ENCODE results near the gene AUTS2. TPM values are rescaled to one million over a fixed set of nuclear protein-coding genes. Genes with fewer than 3 reads are reported as not detected.

AUTS2 gene
- polyA plus RNA-seq, 5 donors, result 85.0 to 114 (median 97.6) TPM

DNA sequence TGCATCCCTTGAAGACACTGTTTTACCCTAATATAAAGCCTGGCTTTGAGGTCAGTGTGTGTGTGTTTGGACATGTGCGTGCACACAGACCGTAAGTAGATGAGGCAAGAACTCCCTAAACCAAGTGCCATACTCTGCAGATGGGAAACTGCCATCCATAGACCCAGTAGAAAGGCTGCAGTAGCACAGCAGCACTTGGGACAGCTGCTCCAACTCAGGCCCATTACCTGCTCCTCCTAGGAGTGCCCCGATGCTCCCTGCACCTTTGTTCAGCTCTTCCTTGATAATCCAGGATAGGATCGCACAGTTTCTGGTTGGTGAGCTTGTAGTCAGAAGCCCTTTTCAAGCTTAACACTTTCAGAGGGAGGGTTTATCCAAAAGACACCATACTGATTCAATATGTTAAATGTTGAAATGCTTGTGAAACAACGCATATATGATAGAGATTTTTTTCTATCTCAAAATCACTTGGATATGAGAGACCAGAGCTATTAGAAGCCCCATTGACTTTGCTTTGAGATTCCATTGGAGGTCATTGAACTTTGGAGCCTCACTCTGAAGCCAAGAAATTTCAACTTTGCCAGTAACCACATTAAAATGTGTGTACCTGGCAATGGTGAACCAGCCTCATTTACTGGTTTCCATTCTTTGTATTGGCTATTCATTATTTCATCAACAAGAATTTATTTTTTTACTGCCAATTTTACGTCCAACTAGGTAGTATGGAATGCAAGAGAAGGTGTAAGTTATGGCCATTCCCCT lies 776.7 kb downstream of the AUTS2 start:
- DNase-seq, result no peak

DNA sequence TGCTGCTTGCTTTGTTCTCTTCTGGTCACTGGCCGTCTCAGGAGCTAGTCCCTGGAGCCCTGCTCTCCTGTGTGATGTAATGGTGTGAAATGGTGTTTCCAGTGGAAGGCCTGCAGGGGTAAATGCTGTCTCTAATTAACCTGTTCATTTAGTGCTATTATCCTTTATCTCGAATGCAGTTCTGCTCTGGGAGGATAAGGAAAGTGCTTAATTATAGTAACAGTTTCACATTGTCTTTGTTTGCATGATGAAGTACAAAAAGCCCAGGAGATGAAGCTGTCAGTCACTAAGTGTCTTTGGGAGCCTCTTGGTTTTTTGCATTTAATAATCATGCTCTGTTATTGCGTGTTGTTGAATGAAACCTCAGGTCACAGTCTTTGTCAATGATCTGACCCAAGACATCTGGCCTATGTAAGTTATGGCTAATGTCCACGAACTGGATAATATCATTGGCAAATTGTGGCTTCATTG lies 778.3 kb downstream of the AUTS2 start:
- DNase-seq, result no peak

DNA sequence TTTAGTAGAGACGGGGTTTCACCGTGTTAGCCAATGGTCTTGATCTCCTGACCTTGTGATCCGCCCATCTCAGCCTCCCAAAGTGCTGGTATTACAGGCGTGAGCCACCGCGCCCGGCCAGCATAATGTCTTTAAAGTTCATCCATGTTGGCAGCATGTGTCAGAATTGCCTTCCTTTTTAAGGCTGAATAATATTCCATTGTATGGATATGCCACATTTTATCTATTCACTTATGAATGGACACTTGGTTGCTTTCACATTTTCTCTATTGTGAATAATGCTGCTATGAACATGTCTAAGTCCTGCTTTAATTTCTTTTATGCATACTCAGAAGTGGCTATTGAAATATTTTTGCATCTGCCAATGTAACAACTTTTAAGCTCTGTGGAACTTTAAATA lies 779.7 kb downstream of the AUTS2 start:
- no peak for DNase-seq

DNA sequence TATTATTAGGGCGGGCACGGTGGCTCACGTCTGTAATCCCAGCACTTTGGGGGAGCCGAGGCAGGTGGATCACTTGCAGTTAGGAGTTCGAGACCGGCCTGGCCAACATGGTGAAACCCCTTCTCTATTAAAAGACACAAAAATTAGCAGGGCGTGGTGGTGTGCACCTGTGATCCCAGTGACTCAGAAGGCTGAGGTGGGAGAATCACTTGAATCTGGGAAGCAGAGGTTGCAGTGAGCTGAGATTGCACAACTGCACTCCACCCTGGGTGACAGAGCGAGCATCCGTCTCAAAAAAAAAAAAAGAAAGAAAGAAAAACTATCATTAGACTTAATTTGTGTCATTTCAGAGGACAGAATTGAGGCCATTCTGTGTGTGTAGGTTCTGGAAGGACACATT lies 780.9 kb downstream of the AUTS2 start:
- no peak for DNase-seq

DNA sequence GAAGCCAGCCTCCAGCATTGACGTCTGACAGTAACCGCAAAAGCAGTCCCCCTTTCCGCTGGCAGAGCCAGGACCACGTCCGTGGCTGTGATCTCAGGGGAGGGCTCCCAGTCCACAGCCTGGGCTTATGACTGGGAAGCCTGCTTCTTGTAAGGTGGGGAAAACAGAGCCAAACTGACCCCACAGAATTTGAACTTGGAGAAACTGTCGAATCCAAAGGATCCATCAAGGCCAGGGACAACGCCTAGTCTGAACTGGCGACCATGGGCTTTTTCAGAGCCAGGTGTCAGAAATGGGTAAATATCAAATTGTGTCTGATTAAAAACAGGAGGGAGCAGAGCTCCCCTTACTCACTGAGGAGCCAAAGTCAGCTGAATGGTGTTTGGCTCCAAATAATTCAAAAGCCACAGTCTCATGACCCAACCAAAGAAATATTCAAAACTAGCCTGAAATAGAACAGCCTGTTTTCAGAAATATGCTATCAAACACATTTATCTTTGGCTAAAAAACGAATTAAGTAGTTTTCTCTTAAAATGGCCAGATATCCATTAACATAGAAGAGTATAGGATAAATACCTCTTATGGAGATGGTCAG lies 782.2 kb downstream of the AUTS2 start:
- no peak for DNase-seq

DNA sequence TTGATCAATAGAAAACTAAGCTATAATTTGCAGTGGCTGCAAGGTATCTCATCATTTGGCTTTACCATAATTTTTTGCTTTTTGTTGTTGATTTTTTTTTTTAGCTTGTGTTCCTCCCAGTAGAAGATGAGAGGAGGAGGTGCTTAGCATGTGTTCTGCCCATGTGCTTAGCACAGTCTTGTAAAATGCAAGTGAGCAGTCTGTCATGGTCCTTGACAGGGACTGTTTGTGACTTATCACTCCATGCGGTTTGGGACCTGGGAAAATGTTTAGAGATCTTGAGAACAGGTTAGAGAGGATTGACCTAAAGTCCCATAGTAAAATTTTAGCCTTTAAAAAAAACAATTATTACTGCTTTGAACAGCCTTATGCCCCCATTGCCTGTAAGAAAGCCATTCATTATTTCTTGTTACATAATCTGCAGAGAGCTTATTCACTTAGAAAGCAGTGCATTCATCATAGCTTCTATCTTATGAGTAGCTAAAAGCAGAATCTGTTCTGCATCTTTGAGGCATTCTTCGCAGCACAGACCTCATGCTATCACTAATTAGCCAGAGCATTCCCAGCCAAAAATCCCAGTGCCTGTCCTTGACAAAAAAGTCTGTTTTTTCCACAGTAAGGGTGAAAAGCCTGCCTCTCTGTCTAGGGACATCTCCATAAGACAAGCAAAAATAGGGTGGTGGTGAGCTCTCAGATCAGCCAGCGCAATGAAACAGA lies 784.9 kb downstream of the AUTS2 start:
- DNase-seq, result no peak

DNA sequence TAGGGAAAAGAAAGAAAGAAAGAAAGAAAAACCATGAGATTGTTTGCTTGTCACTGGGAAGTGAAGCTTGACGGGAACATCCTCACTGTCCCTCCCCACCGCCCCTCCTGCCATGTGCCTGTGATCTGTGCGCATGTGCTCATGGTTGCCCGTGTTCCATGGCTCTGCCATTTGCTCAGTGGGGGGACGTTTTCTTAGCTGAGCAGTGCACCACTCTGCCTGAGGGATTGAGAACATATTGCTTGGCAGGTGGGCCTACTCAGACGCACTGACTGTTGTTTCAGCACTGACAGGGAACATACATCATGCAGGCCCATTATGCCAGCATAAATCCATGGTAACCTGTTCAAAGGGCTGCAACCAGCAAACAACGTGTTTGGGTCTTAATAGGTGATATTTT lies 785.7 kb downstream of the AUTS2 start:
- DNase-seq, result no peak

DNA sequence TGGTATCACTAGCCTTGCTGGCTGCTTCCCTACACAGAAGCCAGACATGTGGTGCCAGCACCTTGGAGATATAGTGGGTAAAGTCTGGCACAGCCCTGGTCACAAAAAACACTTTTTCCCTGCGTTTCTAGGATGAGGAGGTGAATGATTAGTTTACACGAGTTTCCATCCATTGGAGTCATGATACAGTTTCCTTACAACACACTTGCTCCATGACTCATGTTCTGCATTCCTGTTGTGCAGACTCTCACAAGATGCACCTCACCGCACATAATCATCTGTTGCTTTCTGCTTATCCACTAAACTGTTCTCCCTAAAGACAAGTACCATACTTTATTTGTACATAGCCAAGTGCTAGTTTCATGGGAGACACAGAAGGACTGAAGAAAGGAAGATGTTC lies 786.6 kb downstream of the AUTS2 start:
- DNase-seq, result no peak

DNA sequence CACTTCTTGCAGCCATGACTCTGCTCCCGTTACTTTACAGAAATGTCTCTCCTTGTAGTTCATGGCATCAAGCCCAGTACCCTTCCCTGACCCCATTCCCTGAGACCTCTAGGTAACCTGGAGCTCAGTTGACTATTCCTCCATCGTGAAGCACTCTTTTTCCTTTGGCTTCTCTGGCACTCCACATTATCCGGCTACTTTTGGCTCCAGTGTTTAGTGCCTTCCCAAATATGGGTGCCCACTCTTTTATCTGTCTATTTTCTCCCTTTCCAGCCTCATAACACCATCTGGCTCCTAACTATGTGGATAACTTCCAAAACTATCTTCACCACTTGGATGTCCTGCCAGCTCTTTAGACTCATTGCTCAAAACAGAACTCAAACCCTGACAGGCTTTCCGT lies 788.9 kb downstream of the AUTS2 start:
- DNase-seq, result no peak

DNA sequence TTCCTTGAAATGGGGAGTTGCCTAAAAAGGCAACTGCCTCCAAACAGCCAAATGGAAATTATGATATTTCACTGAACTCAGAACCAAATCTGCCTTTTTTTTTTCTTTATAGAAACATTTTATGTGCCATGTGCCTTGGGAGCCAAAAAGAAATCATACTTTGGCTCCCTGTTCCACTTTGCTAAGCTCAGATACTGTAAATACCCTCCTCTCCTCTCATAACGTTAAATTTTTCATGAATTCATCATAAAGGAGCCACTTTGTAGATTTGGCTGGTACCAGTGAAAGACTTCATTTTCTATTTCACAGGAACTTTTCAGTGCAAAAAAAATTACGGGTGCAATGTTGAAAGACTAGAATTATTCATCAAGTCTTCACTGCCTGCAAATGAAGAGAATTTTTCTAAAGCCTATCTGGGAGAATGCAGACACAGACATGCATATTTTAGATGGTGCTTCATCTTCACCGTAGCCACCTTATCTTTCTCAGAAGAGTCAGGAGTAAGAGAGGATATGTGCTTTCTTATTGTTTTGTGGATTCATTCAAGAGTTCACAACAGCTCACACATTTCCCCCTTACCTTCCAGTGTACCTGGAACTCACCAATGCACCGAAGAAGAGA lies 791.4 kb downstream of the AUTS2 start:
- DNase-seq, result no peak

DNA sequence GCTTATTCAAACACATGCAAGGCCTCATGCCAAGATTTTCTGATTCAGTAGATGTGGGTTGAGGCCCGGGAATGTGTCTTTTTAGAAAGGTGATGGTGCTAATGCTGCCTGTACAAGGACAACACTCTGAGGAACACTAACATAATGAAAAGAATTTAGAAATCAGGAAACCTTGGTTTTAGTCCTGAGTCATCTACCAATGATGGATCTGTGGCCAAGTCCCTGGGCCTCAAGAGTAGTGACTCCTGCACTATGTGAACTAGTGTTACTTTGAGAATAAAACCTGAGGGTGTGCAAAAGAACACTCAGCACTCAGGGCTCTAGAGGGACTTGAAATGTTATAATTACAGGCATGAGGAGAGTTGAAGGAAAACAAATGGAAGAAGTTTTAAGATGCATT lies 792.0 kb downstream of the AUTS2 start:
- DNase-seq, result no peak

DNA sequence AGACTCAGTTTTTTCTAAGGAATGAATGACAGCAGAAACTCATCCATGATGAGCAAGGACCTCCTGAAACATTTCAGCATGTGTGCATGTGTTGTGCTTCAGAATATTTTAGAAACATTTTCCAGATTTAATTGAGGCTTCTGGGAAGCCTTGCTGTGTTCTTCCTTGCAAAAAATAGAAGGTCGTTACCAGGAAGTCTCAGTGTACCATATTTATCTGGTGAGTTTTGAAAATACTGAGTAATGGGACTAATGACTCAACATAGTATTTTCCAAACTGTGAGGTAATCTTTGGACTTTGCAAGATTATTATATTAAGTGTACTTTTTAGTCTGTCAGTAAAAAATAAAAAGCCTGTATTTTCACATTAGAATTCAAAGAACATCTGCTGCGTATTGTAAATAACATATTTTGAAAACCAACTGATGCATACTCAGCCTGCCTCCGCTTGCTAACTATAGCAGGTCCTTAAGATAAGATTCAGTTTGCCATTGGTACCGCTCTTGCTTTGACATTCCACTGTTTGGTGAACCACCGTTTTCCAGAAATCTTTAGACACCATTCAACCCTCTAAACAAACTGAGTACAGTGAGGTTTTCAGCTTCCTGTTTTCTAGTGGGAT lies 794.1 kb downstream of the AUTS2 start:
- no peak for DNase-seq

DNA sequence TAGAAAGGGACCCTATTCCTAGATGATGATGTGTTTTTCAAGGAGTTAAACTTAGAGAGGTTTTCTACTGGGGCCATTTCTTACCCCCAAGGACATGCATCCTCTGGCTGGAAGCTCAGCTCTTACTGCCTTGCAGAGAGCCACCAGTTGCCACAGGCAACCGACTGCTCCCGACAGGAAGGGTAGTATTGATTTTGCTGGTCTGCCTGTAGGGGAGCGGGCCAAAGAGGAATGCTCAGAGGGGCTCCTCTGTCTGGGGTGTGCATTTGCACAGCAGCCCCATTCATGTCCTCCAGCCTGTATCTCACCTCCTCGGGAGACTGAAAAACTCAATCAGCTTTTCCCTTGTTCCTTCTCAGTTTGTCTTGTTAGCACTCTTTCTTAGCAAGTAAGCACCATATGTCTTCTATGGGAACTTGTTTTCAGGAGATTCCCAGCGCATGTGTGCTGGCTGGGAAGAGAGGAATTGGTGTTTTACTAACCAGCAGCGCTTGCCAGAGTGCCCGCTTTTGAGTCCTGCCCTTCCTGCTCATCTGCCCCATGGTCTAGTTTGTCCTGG lies 794.7 kb downstream of the AUTS2 start:
- no peak for DNase-seq

DNA sequence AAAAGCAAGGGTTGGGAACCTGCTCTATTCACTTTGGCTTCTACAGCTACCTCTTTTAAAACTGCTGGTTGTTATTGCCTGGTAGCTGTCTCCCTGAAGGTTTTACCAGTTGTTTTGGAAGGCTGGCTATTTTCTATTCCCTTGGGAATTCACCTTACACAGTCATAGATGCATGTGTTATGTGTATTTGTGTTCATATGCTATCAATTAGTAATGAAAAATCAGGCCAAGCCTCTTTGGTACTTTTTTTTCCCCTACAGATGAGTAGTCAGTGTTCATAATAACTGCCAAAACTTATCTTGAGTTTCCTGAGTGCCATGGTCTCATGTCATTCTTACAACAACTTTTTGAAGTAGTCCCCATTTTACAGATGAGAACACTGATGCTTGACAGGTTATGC lies 795.7 kb downstream of the AUTS2 start:
- DNase-seq, result no peak

DNA sequence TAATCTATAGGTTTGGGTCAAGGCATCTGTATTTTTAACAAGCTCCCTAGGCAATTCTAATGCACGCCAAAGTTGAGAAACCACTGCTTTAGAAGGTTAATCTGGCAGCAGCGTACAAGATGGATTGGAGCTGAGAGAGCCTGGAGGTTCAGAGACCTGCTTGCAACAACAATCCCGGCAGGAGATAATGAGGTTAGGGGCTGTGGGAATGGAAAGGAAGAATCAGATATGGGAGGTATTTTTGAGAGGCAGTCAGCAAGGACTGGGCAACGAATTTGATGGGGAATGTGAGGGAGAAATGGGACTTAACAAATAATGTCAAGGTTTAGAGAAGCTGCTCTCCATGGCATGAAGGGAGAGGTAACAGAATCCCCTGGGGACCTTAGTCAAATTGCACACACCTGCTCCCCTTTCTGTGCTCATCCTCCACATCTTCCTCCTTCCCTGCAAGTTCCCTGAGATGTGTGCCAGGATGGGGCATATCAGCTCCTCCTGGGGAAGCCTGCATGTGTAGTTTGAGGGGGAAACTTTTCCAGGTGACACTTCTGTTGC lies 802.6 kb downstream of the AUTS2 start:
- DNase-seq, result no peak

DNA sequence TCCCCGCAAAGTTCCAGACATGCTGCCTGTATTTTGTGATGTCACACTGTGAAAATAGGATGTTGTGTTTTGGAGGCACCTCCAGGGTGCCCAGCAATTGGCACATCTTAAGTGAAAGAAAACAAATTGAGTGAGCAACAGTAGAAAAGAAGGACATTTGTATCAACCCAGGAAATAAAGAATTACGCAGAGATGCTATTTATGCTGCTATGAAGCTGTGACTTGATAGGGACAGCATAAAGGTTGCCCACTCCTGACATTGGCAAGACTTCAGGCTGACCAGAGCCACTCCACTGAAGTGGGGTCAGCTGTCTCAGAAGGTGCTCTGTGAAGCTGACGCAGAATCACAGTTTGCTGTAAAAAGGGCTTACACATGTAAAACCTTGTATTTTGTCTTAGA lies 803.8 kb downstream of the AUTS2 start:
- DNase-seq, result no peak

DNA sequence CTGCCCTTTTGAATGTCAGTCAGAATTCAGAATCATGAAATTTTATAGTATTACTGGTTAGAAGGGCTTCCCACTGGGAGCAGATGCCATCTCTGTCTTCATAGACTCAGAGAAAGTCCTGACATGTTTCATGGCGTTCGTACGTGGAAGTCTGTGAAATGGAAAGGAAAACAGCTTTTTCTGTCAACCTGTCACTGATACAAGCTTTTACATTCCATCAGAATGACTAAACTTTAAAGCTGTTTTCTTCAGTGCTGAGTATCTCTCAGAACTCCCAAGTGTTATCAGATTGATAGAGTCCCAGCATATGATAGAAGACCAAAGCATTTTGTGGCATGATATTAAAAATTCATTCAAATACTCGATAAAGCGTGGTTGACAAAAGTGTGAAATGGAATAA lies 807.0 kb downstream of the AUTS2 start:
- DNase-seq, result no peak

DNA sequence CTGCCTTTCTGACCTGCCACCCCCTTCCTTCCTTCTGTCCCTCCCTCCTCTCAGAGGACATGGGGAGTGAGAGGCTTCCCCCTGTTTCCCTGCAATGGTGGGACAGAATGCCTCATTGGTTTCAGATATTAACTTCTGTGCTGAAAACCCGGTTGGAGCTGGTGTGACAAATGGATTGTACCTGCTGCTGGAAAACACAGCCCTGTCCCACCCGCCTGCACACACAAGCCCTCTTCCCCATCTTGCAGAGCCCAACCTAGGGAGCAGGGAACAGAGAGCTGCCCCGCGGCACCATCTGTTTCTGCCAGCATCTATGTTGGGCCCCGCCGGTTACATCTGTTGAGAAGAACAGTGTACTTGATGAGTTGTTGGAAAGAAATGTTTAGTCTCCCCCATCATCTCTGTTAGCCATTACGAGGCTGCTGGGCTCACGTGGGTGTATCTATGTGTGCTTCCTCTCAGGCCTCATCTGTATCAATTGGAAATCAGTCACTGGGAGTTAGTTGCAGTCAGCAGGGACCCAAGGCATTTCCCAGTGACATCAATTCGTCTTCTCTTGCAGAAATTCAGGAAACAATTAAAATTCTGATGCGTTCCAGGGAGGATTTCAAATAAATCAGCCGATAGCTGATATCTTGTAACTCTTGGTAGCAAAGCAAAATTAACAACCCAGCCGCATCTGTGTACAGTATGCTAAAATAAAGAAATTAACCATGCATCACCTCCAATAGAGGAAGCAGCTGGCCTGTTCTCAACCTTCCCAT lies 808.1 kb downstream of the AUTS2 start:
- DNase-seq, result no peak

DNA sequence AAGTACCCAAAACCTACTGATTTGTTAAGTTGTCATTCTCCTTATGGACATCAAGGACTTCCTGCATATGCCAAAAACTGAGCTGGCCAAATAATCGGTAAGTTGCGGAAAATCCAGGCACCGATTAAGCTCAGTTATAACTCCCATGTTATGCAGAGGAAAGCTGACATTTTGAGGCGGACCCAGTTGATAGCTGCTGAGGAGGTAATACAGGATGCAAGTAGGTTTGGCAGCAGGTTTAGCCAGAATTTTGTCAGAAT lies 808.6 kb downstream of the AUTS2 start:
- DNase-seq, result no peak

DNA sequence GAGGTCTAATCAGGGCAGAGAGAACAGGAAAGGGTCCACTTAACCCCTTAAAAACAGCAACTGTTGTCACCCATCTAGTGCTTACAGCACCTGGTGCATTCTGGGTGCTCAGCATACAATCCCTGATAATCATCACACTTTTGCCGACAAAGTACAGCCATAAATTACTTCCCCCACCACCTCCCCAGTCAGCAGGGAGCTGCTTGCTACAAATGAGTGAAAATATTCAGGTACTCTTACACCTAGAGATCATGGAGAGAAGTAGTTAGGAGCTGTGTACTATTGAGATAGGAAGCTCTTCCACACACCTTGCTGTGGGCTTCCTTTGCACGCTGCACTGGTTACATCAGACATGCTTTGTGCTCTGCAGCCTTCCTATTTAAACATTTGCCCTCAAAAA lies 810.2 kb downstream of the AUTS2 start:
- DNase-seq, result no peak

DNA sequence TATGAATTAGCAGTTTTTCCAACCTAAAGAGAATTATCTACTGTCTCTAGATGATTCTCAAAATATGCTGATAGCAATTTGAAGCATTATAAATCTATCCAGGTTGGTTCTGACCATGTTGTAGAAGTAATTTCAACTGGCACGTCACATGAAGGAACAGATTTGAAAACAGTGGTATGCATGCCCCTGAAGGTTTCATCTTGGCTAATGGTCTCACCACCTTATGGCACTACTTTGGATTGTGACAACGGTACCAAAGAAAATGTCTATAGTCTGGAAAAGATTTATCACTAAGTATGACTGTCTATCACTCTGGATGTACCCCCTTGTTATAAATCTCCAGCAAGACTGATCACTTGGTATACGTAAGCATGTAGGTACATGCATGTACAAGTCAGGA lies 810.6 kb downstream of the AUTS2 start:
- no peak for DNase-seq
